Astrocyte (in vitro differentiated cells and primary cell): ENCODE measurements around the gene ZNF414.

Source experiments
- EZH2 ChIP-seq: IDR thresholded peaks from 2 replicates; pipeline ENCODE4 v1.6.1; 2012; ENCODE audit warnings: mild to moderate bottlenecking, low read length, inconsistent platforms; ENCODE audit not compliant: insufficient read depth
- TF ChIP-seq, protein P1 (sequence below): IDR thresholded peaks from 2 replicates; pipeline ENCODE4 v1.5.1; 2011; ENCODE audit warnings: low read depth, mild to moderate bottlenecking, inconsistent platforms, low read length, moderate library complexity; ENCODE audit not compliant: insufficient read depth

DNA sequence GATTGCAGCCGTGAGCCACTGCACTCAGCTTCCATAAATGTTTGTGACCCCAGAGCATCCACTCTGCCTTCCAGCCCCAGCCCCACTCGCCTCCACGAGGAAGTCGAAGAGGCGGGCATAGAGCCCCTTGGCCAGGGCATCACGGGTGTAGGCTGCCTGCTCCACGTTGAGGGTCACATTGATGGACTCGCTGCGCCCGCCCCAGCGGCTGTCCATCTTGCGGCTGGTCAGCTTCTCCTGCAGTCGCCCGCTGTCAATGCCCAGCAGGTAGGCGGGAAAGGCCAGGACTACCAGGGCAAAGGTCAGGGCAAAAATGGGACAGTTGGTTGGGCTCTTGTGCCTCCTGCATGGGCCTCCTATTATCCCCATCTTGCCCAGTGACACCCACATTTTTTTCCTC is 36.1 kb upstream of the ZNF414 start:
- TF ChIP-seq, protein P1, sequence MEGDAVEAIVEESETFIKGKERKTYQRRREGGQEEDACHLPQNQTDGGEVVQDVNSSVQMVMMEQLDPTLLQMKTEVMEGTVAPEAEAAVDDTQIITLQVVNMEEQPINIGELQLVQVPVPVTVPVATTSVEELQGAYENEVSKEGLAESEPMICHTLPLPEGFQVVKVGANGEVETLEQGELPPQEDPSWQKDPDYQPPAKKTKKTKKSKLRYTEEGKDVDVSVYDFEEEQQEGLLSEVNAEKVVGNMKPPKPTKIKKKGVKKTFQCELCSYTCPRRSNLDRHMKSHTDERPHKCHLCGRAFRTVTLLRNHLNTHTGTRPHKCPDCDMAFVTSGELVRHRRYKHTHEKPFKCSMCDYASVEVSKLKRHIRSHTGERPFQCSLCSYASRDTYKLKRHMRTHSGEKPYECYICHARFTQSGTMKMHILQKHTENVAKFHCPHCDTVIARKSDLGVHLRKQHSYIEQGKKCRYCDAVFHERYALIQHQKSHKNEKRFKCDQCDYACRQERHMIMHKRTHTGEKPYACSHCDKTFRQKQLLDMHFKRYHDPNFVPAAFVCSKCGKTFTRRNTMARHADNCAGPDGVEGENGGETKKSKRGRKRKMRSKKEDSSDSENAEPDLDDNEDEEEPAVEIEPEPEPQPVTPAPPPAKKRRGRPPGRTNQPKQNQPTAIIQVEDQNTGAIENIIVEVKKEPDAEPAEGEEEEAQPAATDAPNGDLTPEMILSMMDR: no peak
- TF ChIP-seq EZH2: no peak
